Activated CD8-positive, alpha-beta T cell treated with anti-CD3 and anti-CD28 coated beads for 36 hours (primary cell): Measurements from ENCODE around the gene SOWAHB. TPM values are rescaled to one million over a fixed set of nuclear protein-coding genes. Genes with fewer than 3 reads are reported as not detected.

Experiments used
- ATAC-seq: fragments of 200-7000 bp; cut with Tn5 transposase; one replicate; pipeline ENCODE4 v1.10.0; 2021; ENCODE audit warnings: mild to moderate bottlenecking, moderate library complexity
- CTCF ChIA-PET: fragments of 350-600 bp; sonication (Branson Sonifier 250); formaldehyde crosslinking; loops from one replicate; lab custom pipeline; 2021; ENCODE audit warnings: antibody characterized with exemption; lab: Charles Lee
- POLR2A ChIA-PET: fragments of 350-600 bp; sonication (Branson Sonifier 250); formaldehyde crosslinking; loops from one replicate; lab custom pipeline; 2021; ENCODE audit warnings: antibody characterized with exemption; lab: Charles Lee
- DNase-seq: peaks from one replicate; pipeline ENCODE4 v3.0.0-alpha.2; 2020
- H3K27ac Mint-ChIP-seq: one replicate; pipeline ENCODE4 v1.8.0; 2021; ENCODE audit warnings: mild to moderate bottlenecking, mixed read lengths
- H3K27me3 Mint-ChIP-seq: one replicate; pipeline ENCODE4 v1.8.0; 2021; ENCODE audit warnings: mixed read lengths
- H3K36me3 Mint-ChIP-seq: one replicate; pipeline ENCODE4 v1.8.0; 2021; ENCODE audit warnings: low read depth, mixed read lengths
- H3K4me1 Mint-ChIP-seq: one replicate; pipeline ENCODE4 v1.8.0; 2021; ENCODE audit warnings: low read depth, mixed read lengths
- H3K4me3 Mint-ChIP-seq: one replicate; pipeline ENCODE4 v1.8.0; 2021; ENCODE audit warnings: mild to moderate bottlenecking, moderate library complexity, mixed read lengths
- H3K9me3 Mint-ChIP-seq: one replicate; pipeline ENCODE4 v1.8.0; 2021; ENCODE audit warnings: mixed read lengths
- intact Hi-C: fragments of 100-400 bp; cut with micrococcal nuclease; formaldehyde crosslinking; loops from one replicate; pipeline ENCODE4 v1.10.0; 2022
- total RNA-seq, 2 experiments: library from RNA; stranded (reverse); gene quantifications; one replicate each; pipeline ENCODE4 v1.2.3, GENCODE V29; 2021
- TF ChIP-seq, protein P1 (sequence below): fragments of 200-600 bp; IDR thresholded peaks from one replicate; pipeline ENCODE4 v1.8.0; 2022; ENCODE audit warnings: antibody characterized with exemption, mild to moderate bottlenecking

The SOWAHB gene
- total RNA-seq, 2 experiments from 2014 or later: not detected

DNA sequence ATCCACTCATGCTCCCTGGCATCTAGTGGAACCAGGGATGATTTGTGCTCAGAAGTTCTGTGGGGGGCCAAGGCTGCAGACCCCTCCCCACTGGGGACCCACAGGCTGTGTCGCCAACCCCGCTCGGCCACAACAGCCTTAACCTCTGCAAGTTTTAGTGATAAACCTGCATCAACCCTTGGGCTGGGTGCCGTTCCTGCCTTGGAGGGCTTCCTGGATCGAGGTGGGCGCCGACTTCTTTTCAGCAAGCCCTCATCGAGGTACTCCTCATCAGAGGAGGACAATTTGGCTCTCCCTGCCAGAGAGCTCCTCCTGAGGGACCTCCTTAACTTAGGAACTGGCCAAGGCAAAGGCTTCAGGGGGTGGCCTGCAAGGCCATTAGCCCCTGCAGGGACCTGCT lies 1.9 kb downstream of the SOWAHB start:
- ATAC-seq: no peak
- ChIA-PET POLR2A (no interaction called here), CTCF (interaction anchor here (1.3 kb wide), 1 partner anchor 308 kb away, joined by 5 read pairs; no protein-coding TSS in a partner anchor)
- DNase-seq: no peak
- H3K4me3 Mint-ChIP-seq: no peak overlapping the region
- TF ChIP-seq, protein P1, sequence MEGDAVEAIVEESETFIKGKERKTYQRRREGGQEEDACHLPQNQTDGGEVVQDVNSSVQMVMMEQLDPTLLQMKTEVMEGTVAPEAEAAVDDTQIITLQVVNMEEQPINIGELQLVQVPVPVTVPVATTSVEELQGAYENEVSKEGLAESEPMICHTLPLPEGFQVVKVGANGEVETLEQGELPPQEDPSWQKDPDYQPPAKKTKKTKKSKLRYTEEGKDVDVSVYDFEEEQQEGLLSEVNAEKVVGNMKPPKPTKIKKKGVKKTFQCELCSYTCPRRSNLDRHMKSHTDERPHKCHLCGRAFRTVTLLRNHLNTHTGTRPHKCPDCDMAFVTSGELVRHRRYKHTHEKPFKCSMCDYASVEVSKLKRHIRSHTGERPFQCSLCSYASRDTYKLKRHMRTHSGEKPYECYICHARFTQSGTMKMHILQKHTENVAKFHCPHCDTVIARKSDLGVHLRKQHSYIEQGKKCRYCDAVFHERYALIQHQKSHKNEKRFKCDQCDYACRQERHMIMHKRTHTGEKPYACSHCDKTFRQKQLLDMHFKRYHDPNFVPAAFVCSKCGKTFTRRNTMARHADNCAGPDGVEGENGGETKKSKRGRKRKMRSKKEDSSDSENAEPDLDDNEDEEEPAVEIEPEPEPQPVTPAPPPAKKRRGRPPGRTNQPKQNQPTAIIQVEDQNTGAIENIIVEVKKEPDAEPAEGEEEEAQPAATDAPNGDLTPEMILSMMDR: no peak
- peaks cover 7% of the 10 kb centered on the region for H3K4me1 Mint-ChIP-seq
- H3K9me3 Mint-ChIP-seq: no peaks in the 10 kb centered on the region
- intact Hi-C loops: no loop called here
- H3K27ac Mint-ChIP-seq: no peak overlapping the region
- peaks cover 41% of the 10 kb centered on the region for H3K27me3 Mint-ChIP-seq
- no peaks in the 10 kb centered on the region for H3K36me3 Mint-ChIP-seq

DNA sequence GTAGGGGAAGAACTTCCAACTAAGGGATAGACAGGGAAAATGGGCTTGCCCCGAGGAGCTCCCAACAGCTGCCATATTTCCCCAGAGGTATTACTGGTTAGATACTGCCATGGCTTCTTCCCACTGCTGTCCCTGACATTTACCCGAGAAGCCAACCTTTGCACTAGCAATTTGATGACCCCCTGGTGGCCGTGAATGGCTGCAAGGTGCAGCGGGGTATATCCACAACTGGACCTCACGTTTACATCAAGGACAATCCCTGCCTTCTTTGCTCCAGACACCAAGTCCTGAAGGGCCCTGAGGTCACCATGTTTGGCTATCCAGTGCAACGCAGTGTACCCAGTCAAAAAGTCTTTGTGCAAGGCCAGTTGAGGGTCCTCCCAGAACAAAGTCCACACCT lies 2.3 kb downstream of the SOWAHB start:
- H3K27ac Mint-ChIP-seq: no peak overlapping the region
- TF ChIP-seq, protein P1: no peak
- CTCF ChIA-PET: no interaction called here

DNA sequence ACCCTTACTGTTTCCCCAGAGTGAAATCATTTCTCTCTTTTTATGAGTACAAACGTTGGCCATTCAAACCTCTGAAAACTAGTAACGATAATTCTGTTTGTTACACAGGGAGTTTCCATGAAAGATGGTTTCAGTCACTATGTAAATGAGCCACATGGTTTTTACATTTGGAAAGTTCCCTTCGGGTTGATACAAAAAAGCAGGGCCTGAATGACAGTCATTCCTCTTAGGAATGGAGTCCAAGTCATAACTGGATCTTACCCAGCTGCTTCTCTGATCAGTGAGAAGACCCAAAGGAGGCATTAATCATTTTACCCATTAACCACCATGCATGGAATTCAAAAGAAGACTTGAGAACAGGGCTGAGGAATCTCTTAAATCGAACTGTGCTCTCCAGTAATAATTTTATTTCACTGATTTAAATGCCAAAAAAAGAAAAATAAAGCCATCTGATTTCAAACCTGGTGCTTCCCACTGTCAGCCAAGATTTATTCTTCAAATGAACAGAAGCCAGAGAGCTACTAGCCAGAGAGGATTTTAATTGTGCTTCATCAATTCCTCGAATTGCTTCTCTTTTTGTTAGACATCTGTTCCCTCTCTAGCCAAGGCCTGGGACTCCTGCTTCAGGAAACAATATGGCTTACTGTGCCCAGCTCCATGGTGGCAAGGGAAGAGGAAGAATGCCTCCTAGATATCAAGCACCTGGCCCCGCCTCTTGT lies 3.2 kb downstream of the SOWAHB start:
- Mint-ChIP-seq H3K9me3 (no peaks in the 10 kb centered on the region), H3K27ac (no peak overlapping the region), H3K27me3 (peaks cover 36% of the 10 kb centered on the region), H3K4me3 (no peak overlapping the region), H3K4me1 (peaks cover 7% of the 10 kb centered on the region), H3K36me3 (no peaks in the 10 kb centered on the region)
- ATAC-seq: no peak
- DNase-seq: no peak
- intact Hi-C loops: no loop called here
- TF ChIP-seq, protein P1: no peak
- CTCF ChIA-PET: no interaction called here
- POLR2A ChIA-PET: no interaction called here

More for the DNA sequence above, 2.3 kb downstream of the SOWAHB start:
- POLR2A ChIA-PET: no interaction called here
- Mint-ChIP-seq H3K4me3 (no peak overlapping the region), H3K27me3 (peaks cover 41% of the 10 kb centered on the region), H3K9me3 (no peaks in the 10 kb centered on the region), H3K36me3 (no peaks in the 10 kb centered on the region), H3K4me1 (peaks cover 7% of the 10 kb centered on the region)
- no peak for DNase-seq
- no peak for ATAC-seq
- intact Hi-C loops: no loop called here

DNA sequence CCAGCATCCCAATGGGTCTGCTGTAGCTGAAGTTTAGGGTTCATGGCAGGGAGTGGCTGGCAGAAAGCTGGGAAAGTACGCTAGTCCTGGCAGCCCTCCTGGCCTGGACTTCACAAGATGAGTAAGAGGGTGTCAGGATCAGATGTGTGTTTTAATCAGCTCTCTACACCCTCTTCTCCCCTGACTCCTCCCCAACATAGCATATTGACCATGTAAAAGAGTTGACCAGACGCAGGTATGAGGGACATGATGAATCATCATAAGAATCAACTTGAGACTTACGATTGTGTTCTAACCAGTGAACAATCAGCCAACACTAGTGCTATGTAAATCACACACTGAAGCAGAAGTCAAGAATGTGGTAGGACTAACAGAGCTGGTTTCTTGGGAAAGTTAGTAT lies 5.3 kb downstream of the SOWAHB start:
- ChIA-PET POLR2A (no interaction called here), CTCF (interaction anchor here (0.7 kb wide), 1 partner anchor 311 kb away, joined by 3 read pairs; no protein-coding TSS in a partner anchor)
- peaks cover 25% of the 10 kb centered on the region for H3K27me3 Mint-ChIP-seq

DNA sequence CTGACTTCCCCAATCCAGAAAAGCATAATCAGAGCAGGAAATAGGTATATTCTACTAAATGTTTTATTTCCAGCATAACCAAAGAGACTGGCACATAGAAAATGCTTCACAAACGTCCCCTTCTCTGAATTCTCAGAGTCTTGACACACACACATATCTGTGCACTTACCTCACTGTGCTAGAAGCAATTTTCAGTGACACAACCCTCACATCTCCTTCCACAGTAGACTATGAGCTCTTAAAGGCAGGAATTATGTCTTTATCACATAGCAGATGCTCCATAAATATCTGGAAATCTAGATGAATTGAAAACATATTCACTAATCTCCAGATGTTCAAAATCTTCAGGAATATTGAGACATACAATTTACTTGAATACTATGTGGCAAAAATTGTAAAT lies 5.9 kb downstream of the SOWAHB start:
- H3K4me1 Mint-ChIP-seq: no peaks in the 10 kb centered on the region

More for the DNA sequence above, 5.3 kb downstream of the SOWAHB start:
- H3K4me3 Mint-ChIP-seq: no peak overlapping the region
- H3K9me3 Mint-ChIP-seq: no peaks in the 10 kb centered on the region
- no peak overlapping the region for H3K27ac Mint-ChIP-seq
- no peaks in the 10 kb centered on the region for H3K36me3 Mint-ChIP-seq
- H3K4me1 Mint-ChIP-seq: no peaks in the 10 kb centered on the region
- ATAC-seq: no peak
- intact Hi-C loops: no loop called here
- TF ChIP-seq, protein P1: no peak
- no peak for DNase-seq

More for the DNA sequence above, 5.9 kb downstream of the SOWAHB start:
- DNase-seq (no peak), ATAC-seq (no peak)
- Mint-ChIP-seq H3K27ac (no peak overlapping the region), H3K4me3 (no peak overlapping the region), H3K36me3 (no peaks in the 10 kb centered on the region), H3K9me3 (no peaks in the 10 kb centered on the region), H3K27me3 (peaks cover 25% of the 10 kb centered on the region)
- CTCF ChIA-PET: interaction anchor here (0.7 kb wide), 1 partner anchor 311 kb away, joined by 3 read pairs; no protein-coding TSS in a partner anchor
- intact Hi-C loops: no loop called here
- POLR2A ChIA-PET: no interaction called here
- TF ChIP-seq, protein P1: no peak
